Left renal pelvis (tissue), 4 donors: Measurements from ENCODE around the gene SNX4. TPM values are rescaled to one million over a fixed set of nuclear protein-coding genes. Genes with fewer than 3 reads are reported as not detected.
"Not testable (repeated sequence)": the region's sequence is repeated elsewhere in the genome, so short reads cannot be mapped to it uniquely, and the experiment has no call there.

ENCODE experiments used
- DNase-seq, 4 donors: peaks; one replicate each; pipeline ENCODE4 v3.0.0-alpha.2; 2013; ENCODE audit warnings: low read depth in 4 of 4, low spot score in 3 of 4
- polyA plus RNA-seq, 4 donors: library from polyadenylated mRNA; unstranded; fragments of 120-200 nt; gene quantifications; one replicate each; pipeline ENCODE4 v1.2.1, GENCODE V29; 2013; ENCODE audit not compliant: insufficient read length in 4 of 4

SNX4 gene
- polyA plus RNA-seq, 4 donors = 36.7 to 77.8 (median 69.4) TPM

- DNase-seq = peak in 1 of 4 donors; percentile 22
These were observed 113.9 kb downstream of the SNX4 start for GRCh38 chr3:125406070-125406469.

- not testable (repeated sequence) for DNase-seq
These were observed 114.5 kb downstream of the SNX4 start for GRCh38 chr3:125405515-125405914.

- no peak for DNase-seq
These were observed 116.2 kb downstream of the SNX4 start for GRCh38 chr3:125403789-125404188.

- no peak for DNase-seq
These were observed 117.4 kb downstream of the SNX4 start for GRCh38 chr3:125402639-125403038.

- no peak for DNase-seq
These were observed 118.6 kb downstream of the SNX4 start for GRCh38 chr3:125401402-125401801.

- DNase-seq = no peak
These were observed 121.0 kb downstream of the SNX4 start for GRCh38 chr3:125398952-125399351.

Other genes starting within 250 kb of the SNX4 start
- 10 to 100 TPM; 36.6 to 56.7 (median 44.2) TPM for gene ZNF148, start 144.9 kb downstream of the SNX4 start, polyA plus RNA-seq
- 10 to 100 TPM; 16.1 to 25.2 (median 21.2) TPM for gene OSBPL11, start 75.3 kb upstream of the SNX4 start, polyA plus RNA-seq